ENCODE results near the gene OR2V2. TPM values are rescaled to one million over a fixed set of nuclear protein-coding genes. Genes with fewer than 3 reads are reported as not detected.

Gene OR2V2
- total and polyA plus RNA-seq, 2 donors (not counting 1 experiment from before 2014, with no cell fraction given) = not detected

DNA sequence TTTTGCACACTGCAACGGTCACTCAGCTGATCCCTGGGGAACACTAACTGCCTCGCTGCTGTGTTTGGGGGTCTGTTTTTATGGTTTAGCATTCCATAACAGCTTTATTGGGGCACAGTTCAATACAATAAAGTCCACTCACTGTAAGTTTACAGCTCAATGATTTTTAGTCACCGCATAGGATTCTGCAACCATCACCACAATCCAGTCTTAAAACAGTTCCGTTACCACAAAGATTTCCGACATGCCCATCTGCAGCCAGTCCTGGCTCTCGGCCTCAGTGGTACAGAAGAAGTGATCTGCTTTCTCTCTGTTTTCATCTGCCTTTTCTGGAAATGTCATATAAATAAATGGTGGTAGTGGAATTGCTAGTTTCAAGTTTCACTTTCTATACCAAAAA, 23.6 kb downstream of the OR2V2 start:
- POLR2A ChIA-PET = no interaction called here
- H3K4me1 Mint-ChIP-seq = peaks cover 46% of the 10 kb centered on the region
- no peak for TF ChIP-seq EZH2 (IDR thresholded peaks at IDR 0.05; ENCODE audit: borderline replicate concordance, insufficient read depth, low read depth, low read length, poor library complexity, severe bottlenecking)
- TF ChIP-seq, protein P1, sequence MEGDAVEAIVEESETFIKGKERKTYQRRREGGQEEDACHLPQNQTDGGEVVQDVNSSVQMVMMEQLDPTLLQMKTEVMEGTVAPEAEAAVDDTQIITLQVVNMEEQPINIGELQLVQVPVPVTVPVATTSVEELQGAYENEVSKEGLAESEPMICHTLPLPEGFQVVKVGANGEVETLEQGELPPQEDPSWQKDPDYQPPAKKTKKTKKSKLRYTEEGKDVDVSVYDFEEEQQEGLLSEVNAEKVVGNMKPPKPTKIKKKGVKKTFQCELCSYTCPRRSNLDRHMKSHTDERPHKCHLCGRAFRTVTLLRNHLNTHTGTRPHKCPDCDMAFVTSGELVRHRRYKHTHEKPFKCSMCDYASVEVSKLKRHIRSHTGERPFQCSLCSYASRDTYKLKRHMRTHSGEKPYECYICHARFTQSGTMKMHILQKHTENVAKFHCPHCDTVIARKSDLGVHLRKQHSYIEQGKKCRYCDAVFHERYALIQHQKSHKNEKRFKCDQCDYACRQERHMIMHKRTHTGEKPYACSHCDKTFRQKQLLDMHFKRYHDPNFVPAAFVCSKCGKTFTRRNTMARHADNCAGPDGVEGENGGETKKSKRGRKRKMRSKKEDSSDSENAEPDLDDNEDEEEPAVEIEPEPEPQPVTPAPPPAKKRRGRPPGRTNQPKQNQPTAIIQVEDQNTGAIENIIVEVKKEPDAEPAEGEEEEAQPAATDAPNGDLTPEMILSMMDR (IDR thresholded peaks at IDR 0.05) = no peak
- H3K9ac ChIP-seq (ENCODE audit: low read length) = no peak overlapping the region
- H2AFZ ChIP-seq (ENCODE audit: insufficient read depth, low read depth, low read length, poor library complexity, severe bottlenecking) = no peak overlapping the region
- DNase-seq (no peak), ATAC-seq (ENCODE audit: low read depth) (no peak)
- peaks cover 32 to 41% of the 10 kb centered on the region in 2 donors for H3K4me1 ChIP-seq (ENCODE audit: control insufficient read depth in 2 of 2, insufficient read depth in 2 of 2, low read length in 2 of 2)
- H3K4me2 ChIP-seq (replicated peaks; ENCODE audit: low read depth, low read length, poor library complexity, severe bottlenecking) = no peak overlapping the region
- H3K27ac Mint-ChIP-seq = peak overlapping the region; percentile 47
- CTCF ChIA-PET = interaction anchor here (1.1 to 1.3 kb wide), 2 partner anchors 12 to 14 kb away, joined by 3 read pairs; no protein-coding TSS in a partner anchor
- WGBS (ENCODE audit: insufficient coverage) = 53% methylated on average over 3 of the region's 6 CpGs
- no peak overlapping the region for H3K4me3 ChIP-seq (ENCODE audit: control extremely low read depth in 1 of 5, extremely low read depth in 1 of 5, insufficient read depth in 1 of 5, low read depth in 2 of 5, low read length in 4 of 5)
- H3K9me3 Mint-ChIP-seq (ENCODE audit: insufficient read depth) = no peaks in the 10 kb centered on the region
- H3K27me3 ChIP-seq (replicated peaks in 1 of 4; ENCODE audit: control extremely low read depth in 1 of 4, control insufficient read depth in 3 of 4, insufficient read depth in 4 of 4, low read length in 3 of 4) = peaks cover 0 to 69% (median 29%) of the 10 kb centered on the region in 4 experiments
- H4K20me1 ChIP-seq (ENCODE audit: control insufficient read depth, insufficient read depth, low read length, poor library complexity, severe bottlenecking) = no peaks in the 10 kb centered on the region
- no peak overlapping the region for H3K4me3 Mint-ChIP-seq
- H3K27ac ChIP-seq (ENCODE audit: low read length in 2 of 2) = no peak overlapping the region
- H3K36me3 ChIP-seq (replicated peaks in 1 of 2; ENCODE audit: control extremely low read depth in 1 of 2, control insufficient read depth in 1 of 2, extremely low read depth in 1 of 2, insufficient read depth in 2 of 2, low read length in 1 of 2) = no peaks in the 10 kb centered on the region
- H3K9me3 ChIP-seq (ENCODE audit: control extremely low read depth in 1 of 3, control insufficient read depth in 2 of 3, insufficient read depth in 1 of 3, low read length in 2 of 3) = peaks cover 3 to 49% (median 5%) of the 10 kb centered on the region in 3 donors
- peaks cover 42% of the 10 kb centered on the region for H3K27me3 Mint-ChIP-seq
- intact Hi-C loops (cut with micrococcal nuclease) = loop anchor here (5.0 kb wide), 1 partner anchor 389 kb away; no protein-coding TSS in a partner anchor
- H3K79me2 ChIP-seq (ENCODE audit: control insufficient read depth, insufficient read depth, low read length) = no peaks in the 10 kb centered on the region

DNA sequence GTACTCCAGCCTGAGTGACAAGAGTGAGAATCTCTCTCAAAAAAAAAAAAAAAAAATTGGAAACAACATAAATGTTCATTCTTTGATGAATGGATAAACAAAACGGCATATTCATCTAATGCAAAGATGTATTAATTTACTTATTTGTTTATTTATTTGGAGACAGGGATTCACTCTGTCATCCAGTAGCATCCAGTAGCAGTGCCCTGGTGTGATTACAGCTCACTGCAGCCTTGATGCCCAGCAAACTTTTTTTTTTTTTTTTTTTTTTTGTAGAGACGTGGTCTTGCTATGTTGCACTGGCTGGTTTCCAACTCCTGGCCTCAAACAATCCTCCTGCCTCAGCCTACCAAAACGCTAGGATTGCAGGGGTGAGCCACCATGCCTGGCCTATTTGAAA, 24.4 kb downstream of the OR2V2 start:
- Histone ChIP-seq H3K9ac (ENCODE audit: low read length) (no peak overlapping the region), H4K20me1 (ENCODE audit: control insufficient read depth, insufficient read depth, low read length, poor library complexity, severe bottlenecking) (no peaks in the 10 kb centered on the region), H3K9me3 (ENCODE audit: control extremely low read depth in 1 of 3, control insufficient read depth in 2 of 3, insufficient read depth in 1 of 3, low read length in 2 of 3) (peaks cover 3 to 42% (median 4%) of the 10 kb centered on the region in 3 donors), H3K27me3 (replicated peaks in 1 of 4; ENCODE audit: control extremely low read depth in 1 of 4, control insufficient read depth in 3 of 4, insufficient read depth in 4 of 4, low read length in 3 of 4) (peaks cover 0 to 69% (median 28%) of the 10 kb centered on the region in 4 experiments), H3K36me3 (replicated peaks in 1 of 2; ENCODE audit: control extremely low read depth in 1 of 2, control insufficient read depth in 1 of 2, extremely low read depth in 1 of 2, insufficient read depth in 2 of 2, low read length in 1 of 2) (no peaks in the 10 kb centered on the region), H3K79me2 (ENCODE audit: control insufficient read depth, insufficient read depth, low read length) (no peaks in the 10 kb centered on the region), H3K27ac (ENCODE audit: low read length in 2 of 2) (no peak overlapping the region), H3K4me3 (ENCODE audit: control extremely low read depth in 1 of 5, extremely low read depth in 1 of 5, insufficient read depth in 1 of 5, low read depth in 2 of 5, low read length in 4 of 5) (no peak overlapping the region), H3K4me1 (ENCODE audit: control insufficient read depth in 2 of 2, insufficient read depth in 2 of 2, low read length in 2 of 2) (peaks cover 32 to 39% of the 10 kb centered on the region in 2 donors), H2AFZ (ENCODE audit: insufficient read depth, low read depth, low read length, poor library complexity, severe bottlenecking) (no peak overlapping the region), H3K4me2 (replicated peaks; ENCODE audit: low read depth, low read length, poor library complexity, severe bottlenecking) (no peak overlapping the region)
- intact Hi-C loops (cut with micrococcal nuclease) = loop anchor here (2.0 to 5.0 kb wide), 2 partner anchors 17 to 389 kb away; no protein-coding TSS in a partner anchor
- CTCF ChIA-PET = interaction anchor here (0.7 to 2.7 kb wide), 7 partner anchors 9 to 303 kb away, joined by 3 to 18 read pairs (median 6); no protein-coding TSS in a partner anchor
- POLR2A ChIA-PET = interaction anchor here (0.8 kb wide), 1 partner anchor 361 kb away, joined by 9 read pairs; no protein-coding TSS in a partner anchor
- H3K27me3 Mint-ChIP-seq = peaks cover 42% of the 10 kb centered on the region
- H3K4me1 Mint-ChIP-seq = peaks cover 41% of the 10 kb centered on the region
- no CpG with 5 or more reads among the region's 3 CpGs for WGBS (ENCODE audit: insufficient coverage)
- no peaks in the 10 kb centered on the region for H3K9me3 Mint-ChIP-seq (ENCODE audit: insufficient read depth)
- DNase-seq = no peak
- no peak for ATAC-seq (ENCODE audit: low read depth)
- no peak overlapping the region for H3K4me3 Mint-ChIP-seq
- TF ChIP-seq EZH2 (IDR thresholded peaks at IDR 0.05; ENCODE audit: borderline replicate concordance, insufficient read depth, low read depth, low read length, poor library complexity, severe bottlenecking) = no peak
- TF ChIP-seq, protein P1 (IDR thresholded peaks at IDR 0.05) = no peak
- no peak overlapping the region for H3K27ac Mint-ChIP-seq

All from B cell (primary cell).